OCI-LY3 (cell line): ENCODE measurements around the gene SNRPB.

Experiments
- H2AFZ ChIP-seq: fragments of 200-600, 300-600 bp; shearing (Covaris generic); 2 replicates; pipeline ENCODE4 v1.6.0; 2014; ENCODE audit warnings: antibody characterized with exemption, low read depth, low read length
- H3K27ac ChIP-seq: fragments of 200-600, 300-600 bp; sonication (generic); 2 replicates; pipeline ENCODE4 v1.5.1; 2014; ENCODE audit warnings: mild to moderate bottlenecking, low read length, moderate library complexity, mixed read lengths
- H3K27me3 ChIP-seq: fragments of 200-600, 300-600 bp; sonication (generic); 2 replicates; pipeline ENCODE4 v1.6.1; 2014; ENCODE audit warnings: low read depth, low read length, mixed read lengths
- H3K36me3 ChIP-seq: fragments of 200-600, 300-600 bp; sonication (generic); replicated peaks from 2 replicates; pipeline ENCODE3; 2014; ENCODE audit warnings: low read depth, low read length, mixed read lengths
- H3K4me1 ChIP-seq: fragments of 300-600, 200-600 bp; sonication (generic); 2 replicates; pipeline ENCODE4 v1.6.1; 2014; ENCODE audit warnings: low read length, mixed read lengths
- H3K4me2 ChIP-seq: fragments of 200-600, 300-600 bp; sonication (generic); 2 replicates; pipeline ENCODE4 v1.6.1; 2014; ENCODE audit warnings: low read length, mixed read lengths
- H3K4me3 ChIP-seq: fragments of 300-600, 200-600 bp; sonication (generic); 2 replicates; pipeline ENCODE4 v1.5.1; 2014; ENCODE audit warnings: antibody characterized with exemption, mild to moderate bottlenecking, low read length, moderate library complexity
- H3K79me2 ChIP-seq: fragments of 300-600, 200-600 bp; shearing (Covaris generic); 2 replicates; pipeline ENCODE4 v1.6.1; 2014; ENCODE audit warnings: mild to moderate bottlenecking, low read length, mixed read lengths
- H3K9ac ChIP-seq: fragments of 300-600, 200-600 bp; shearing (Covaris generic); 2 replicates; pipeline ENCODE4 v1.6.0; 2014; ENCODE audit warnings: mild to moderate bottlenecking, low read length, moderate library complexity
- H3K9me3 ChIP-seq: fragments of 200-600, 300-600 bp; shearing (Covaris generic); 2 replicates; pipeline ENCODE4 v1.6.1; 2014; ENCODE audit warnings: low read length, mixed read lengths; ENCODE audit not compliant: insufficient read depth
- H4K20me1 ChIP-seq: fragments of 200-600, 300-600 bp; sonication (generic); 2 replicates; pipeline ENCODE4 v1.6.1; 2016; ENCODE audit warnings: low read length, mixed read lengths; ENCODE audit not compliant: insufficient read depth
- CTCF ChIP-seq: fragments of 200-600, 300-600 bp; sonication (generic); IDR thresholded peaks from 2 replicates; pipeline ENCODE4 v1.5.1; 2014; ENCODE audit warnings: antibody characterized with exemption, low read length, low read depth
- EZH2phosphoT487 ChIP-seq: fragments of 200-600 bp; shearing (Covaris generic); IDR thresholded peaks from 2 replicates; pipeline ENCODE4 v1.6.1; 2018; ENCODE audit warnings: antibody characterized with exemption, mixed run types, low read depth

SNRPB gene

GRCh38 chr20:2458919-2459499 lies 11.6 kb downstream of the SNRPB start:
- no peaks in the 10 kb centered on the region for H3K9me3 ChIP-seq
- H4K20me1 ChIP-seq = peaks cover 22% of the 10 kb centered on the region
- H3K9ac ChIP-seq = no peak overlapping the region
- no peak overlapping the region for H3K27ac ChIP-seq
- no peak overlapping the region for H3K4me2 ChIP-seq
- TF ChIP-seq EZH2phosphoT487 = no peak
- no peak for TF ChIP-seq CTCF
- H3K27me3 ChIP-seq = no peaks in the 10 kb centered on the region
- H3K36me3 ChIP-seq = peaks cover 53% of the 10 kb centered on the region
- no peak overlapping the region for H3K4me3 ChIP-seq
- H3K79me2 ChIP-seq = peaks cover 7% of the 10 kb centered on the region
- H2AFZ ChIP-seq = no peak overlapping the region
- no peaks in the 10 kb centered on the region for H3K4me1 ChIP-seq

- Histone ChIP-seq H3K4me2 (no peak overlapping the region), H4K20me1 (no peaks in the 10 kb centered on the region; the same call in 1 of the 2 replicates), H3K9me3 (no peaks in the 10 kb centered on the region), H3K79me2 (no peaks in the 10 kb centered on the region), H3K36me3 (peaks cover 22% of the 10 kb centered on the region), H2AFZ (no peak overlapping the region), H3K27ac (no peak overlapping the region), H3K4me3 (no peak overlapping the region), H3K4me1 (peaks cover 2% of the 10 kb centered on the region), H3K27me3 (no peaks in the 10 kb centered on the region), H3K9ac (no peak overlapping the region)
- TF ChIP-seq EZH2phosphoT487 = no peak
- no peak for TF ChIP-seq CTCF
These were observed 14.7 kb downstream of the SNRPB start for GRCh38 chr20:2455771-2456497.

GRCh38 chr20:2453792-2454191 lies 16.8 kb downstream of the SNRPB start:
- H3K79me2 ChIP-seq = no peaks in the 10 kb centered on the region
- TF ChIP-seq EZH2phosphoT487 = no peak
- no peak overlapping the region for H3K27ac ChIP-seq
- H3K36me3 ChIP-seq = peaks cover 3% of the 10 kb centered on the region
- no peaks in the 10 kb centered on the region for H3K9me3 ChIP-seq
- peaks cover 17% of the 10 kb centered on the region for H3K4me1 ChIP-seq
- H2AFZ ChIP-seq = no peak overlapping the region
- H3K4me2 ChIP-seq = no peak overlapping the region
- H4K20me1 ChIP-seq = no peaks in the 10 kb centered on the region
- no peak overlapping the region for H3K4me3 ChIP-seq
- H3K9ac ChIP-seq = no peak overlapping the region
- H3K27me3 ChIP-seq = no peaks in the 10 kb centered on the region

GRCh38 chr20:2451939-2452732 lies 18.5 kb downstream of the SNRPB start:
- Histone ChIP-seq H3K27me3 (no peaks in the 10 kb centered on the region), H2AFZ (no peak overlapping the region), H4K20me1 (no peaks in the 10 kb centered on the region), H3K4me1 (peaks cover 17% of the 10 kb centered on the region), H3K36me3 (no peaks in the 10 kb centered on the region), H3K79me2 (no peaks in the 10 kb centered on the region), H3K9ac (no peak overlapping the region), H3K27ac (no peak overlapping the region), H3K4me3 (no peak overlapping the region), H3K9me3 (no peaks in the 10 kb centered on the region), H3K4me2 (no peak overlapping the region)
- no peak for TF ChIP-seq EZH2phosphoT487
- TF ChIP-seq CTCF = peak; percentile 95
